Activated CD8-positive, alpha-beta memory T cell treated with anti-CD3 and anti-CD28 coated beads, Interleukin-2, amount 50 U/mL, for 1 hour (primary cell): ENCODE results near the gene TSTD2.
"Not testable (repeated sequence)": the region's sequence is repeated elsewhere in the genome, so short reads cannot be mapped to it uniquely, and the experiment has no call there.

Experiments
- DNase-seq: peaks from one replicate; pipeline ENCODE4 v3.0.0-alpha.2; 2020; ENCODE audit errors: extremely low read depth

TSTD2 gene

GRCh38 chr9:97630591-97630990 is 2.6 kb downstream of the TSTD2 start:
- DNase-seq: no peak

- DNase-seq: no peak
Observed at GRCh38 chr9:97629156-97629555, 4.0 kb downstream of the TSTD2 start.

GRCh38 chr9:97628668-97629067 is 4.5 kb downstream of the TSTD2 start:
- DNase-seq: no peak

GRCh38 chr9:97627624-97628023 is 5.5 kb downstream of the TSTD2 start:
- no peak for DNase-seq

DNA sequence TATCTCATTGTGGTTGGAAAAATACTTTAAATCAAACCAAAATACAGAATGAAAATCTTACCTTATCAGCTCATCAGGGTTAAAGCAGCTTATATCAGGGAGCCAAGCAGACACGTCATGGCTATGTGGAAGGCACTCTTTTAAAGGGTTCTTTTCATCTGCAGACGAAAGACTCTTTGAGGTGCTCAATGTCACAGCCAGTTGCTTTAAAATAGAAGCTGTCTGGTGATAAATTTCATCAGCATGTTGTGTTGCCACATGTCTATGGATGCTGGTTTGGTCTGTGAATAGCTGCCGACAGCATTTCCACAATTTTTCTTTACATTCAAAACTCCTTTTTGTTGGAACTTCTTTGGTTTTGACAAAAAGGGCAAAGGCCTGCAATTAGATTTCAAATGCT is 7.5 kb downstream of the TSTD2 start:
- DNase-seq: no peak

- DNase-seq: no peak
Observed at GRCh38 chr9:97623946-97624345, 9.2 kb downstream of the TSTD2 start.

GRCh38 chr9:97622483-97622882 is 10.7 kb downstream of the TSTD2 start:
- DNase-seq: not testable (repeated sequence)

DNA sequence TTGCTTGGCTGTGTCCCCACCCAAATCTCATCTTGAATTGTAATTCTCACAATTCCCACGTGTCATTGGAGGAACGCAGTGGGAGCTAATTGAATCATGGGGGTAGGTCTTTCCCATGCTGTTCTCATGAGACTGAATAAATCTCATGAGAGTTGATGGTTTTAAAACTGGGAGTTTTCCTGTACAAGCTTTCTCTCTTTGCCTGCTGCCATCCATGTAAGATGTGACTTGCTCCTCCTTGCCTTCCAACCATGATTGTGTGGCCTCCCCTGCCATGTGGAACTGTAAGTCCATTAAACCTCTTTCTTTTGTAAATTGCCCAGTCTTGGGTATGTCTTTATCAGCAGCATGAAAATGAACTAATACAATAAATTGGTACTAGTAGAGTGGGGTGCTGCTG is 13.1 kb downstream of the TSTD2 start:
- not testable (repeated sequence) for DNase-seq

DNA sequence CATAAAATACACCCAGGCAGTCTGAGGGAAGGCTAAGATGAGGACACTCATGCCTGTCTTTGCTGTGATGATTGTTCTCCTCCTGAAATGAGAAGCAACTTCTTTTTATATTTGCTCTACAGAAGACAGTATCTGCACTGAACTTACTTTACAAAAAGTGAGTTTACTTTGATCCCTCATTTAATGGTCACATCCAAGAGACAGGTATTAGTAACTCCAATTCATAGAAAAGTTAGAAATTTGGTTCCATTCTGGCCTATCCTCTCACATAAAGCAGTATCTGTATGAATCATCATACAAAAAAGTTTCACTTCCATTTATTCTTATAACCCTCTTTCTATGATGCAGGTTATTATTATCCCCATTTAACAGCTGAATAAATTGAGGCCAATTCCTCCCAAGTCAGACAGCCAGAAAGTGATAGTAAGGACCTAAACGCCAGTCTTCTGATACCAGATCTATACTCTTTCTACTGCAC is 15.2 kb downstream of the TSTD2 start:
- no peak for DNase-seq

GRCh38 chr9:97615439-97616072 is 17.6 kb downstream of the TSTD2 start:
- peak; percentile 13 for DNase-seq

GRCh38 chr9:97604901-97605645 is 28.1 kb downstream of the TSTD2 start:
- DNase-seq: no peak

GRCh38 chr9:97602430-97602829 is 30.7 kb downstream of the TSTD2 start:
- DNase-seq: no peak

DNA sequence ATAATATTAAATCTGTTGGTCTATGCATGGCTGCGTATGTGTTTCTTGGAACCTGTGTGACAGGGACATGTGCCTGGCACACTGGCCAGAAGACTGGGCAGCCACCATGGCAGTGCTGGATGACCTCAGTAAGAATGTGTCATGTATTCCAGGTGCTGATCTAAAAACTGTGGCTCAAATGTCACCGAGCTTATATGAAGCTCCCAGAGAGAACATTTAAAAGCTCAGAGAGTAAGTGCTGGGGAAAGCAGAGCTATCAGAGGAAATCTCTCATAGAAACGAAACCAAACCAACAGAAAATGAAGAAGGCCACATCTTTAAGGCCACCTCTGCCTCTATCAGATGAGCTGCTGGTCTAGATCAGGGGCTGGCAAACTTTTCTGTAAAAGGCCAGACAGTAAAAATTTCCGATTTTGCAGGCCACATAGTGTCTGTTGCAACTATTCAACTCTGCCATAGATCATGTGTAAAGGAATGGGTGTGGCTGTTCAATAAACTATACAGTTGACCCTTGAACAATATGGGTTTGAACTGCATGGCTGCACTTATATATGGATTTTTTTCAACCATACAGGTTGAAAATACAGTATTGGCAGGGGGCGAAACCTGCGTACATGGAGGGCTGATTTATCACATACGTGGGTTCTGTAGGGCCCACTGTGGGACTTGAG is 31.8 kb downstream of the TSTD2 start:
- no peak for DNase-seq

- no peak for DNase-seq
Observed at GRCh38 chr9:97600531-97601227, 32.5 kb downstream of the TSTD2 start.

- DNase-seq: no peak
Observed at GRCh38 chr9:97599314-97599846, 33.8 kb downstream of the TSTD2 start.

DNA sequence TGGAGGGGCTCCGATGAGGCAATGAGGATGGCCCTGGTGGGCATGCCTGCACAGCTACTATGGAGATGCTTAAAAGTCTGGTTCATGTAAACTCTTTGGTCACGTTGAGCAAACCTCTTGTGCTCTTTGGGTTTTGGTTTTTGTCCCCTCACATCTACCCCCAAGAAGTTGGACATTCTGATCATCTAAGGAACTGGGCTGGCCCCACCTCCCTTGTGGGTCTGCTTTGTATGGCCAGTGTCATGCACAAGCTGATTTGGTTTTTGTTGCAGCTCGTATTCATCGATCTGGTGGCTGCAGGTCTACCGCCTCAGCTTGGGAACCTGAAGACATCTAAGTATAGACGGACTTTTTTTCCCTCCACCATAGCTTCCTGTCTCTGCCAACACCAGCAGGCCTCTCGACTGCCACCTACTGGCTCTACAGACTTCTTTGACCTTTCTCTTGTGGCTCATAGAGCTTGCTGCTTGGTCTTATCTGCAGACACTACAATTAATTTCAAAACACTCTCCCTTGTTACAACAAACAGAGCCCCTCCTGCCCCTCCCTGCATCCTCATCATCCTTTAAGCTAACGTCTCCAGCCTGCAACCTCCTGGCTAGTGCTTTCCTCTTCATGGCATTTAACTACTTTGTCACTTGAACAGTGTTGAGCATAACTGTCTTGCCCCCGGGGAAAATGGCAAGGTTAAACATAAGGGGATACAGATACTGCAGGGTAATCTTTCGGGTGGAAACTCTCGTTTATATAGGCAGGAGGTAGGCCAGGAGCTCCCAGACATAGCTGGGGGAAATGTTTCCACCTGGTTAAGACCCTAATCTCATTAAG is 34.5 kb downstream of the TSTD2 start:
- peak; percentile 40 for DNase-seq

GRCh38 chr9:97596906-97597305 is 36.3 kb downstream of the TSTD2 start:
- DNase-seq: no peak

GRCh38 chr9:97594381-97594921 is 38.7 kb downstream of the TSTD2 start:
- DNase-seq: no peak

GRCh38 chr9:97593960-97594359 is 39.2 kb downstream of the TSTD2 start:
- no peak for DNase-seq

DNA sequence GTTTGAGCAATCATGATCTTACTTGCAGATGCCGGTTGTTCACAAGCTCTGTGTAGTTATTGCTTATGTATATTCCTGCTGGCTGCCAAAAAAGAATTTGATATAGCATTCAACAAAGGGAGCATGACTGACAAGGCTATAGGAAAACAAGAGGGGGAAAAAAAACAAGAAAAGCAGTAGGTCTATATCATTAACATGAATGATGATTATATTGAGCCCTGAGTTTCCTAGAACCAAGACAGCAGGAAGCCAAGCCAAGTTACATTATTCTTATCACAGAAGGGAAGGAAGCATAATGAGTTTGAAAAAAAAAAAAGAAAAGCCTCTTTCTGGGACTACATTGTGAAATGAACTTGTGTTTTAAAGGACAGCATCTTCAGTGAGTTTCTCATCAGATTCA is 41.0 kb downstream of the TSTD2 start:
- no peak for DNase-seq

DNA sequence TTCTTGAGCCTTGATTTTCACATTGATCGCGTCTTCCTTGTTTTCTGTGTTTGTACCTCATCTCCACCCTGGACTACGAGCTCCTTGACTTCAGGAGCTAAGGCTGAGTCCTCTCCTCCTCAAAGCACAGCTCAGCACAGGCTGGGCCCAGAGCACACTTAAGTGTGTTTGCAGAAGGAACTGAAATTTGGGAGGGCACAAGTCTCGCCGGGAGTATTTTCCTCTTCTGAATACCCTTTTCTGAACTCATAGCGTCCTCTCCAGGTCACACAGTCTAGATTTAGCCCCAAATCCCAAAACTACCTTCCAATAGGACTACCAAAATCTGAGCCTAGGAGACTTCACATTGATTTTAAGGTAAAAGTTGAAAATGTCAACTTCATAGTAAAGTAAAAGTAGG is 41.6 kb downstream of the TSTD2 start:
- DNase-seq: no peak
